Pulmonary artery endothelial cell (primary cell): ENCODE results near the gene CNTNAP2. TPM values are rescaled to one million over a fixed set of nuclear protein-coding genes. Genes with fewer than 3 reads are reported as not detected.

ENCODE experiments used
- DNase-seq: peaks from one replicate; pipeline ENCODE4 v3.0.0-alpha.2; 2011; ENCODE audit warnings: low read depth, low spot score
- total RNA-seq: library from RNA; depleted of rRNA; stranded (reverse); fragments of >200 nt; gene quantifications from 2 replicates; pipeline ENCODE4 v1.2.3, GENCODE V29; 2014

Gene CNTNAP2
- total RNA-seq, 1 donor from 2014 or later = not detected

- DNase-seq = no peak
These were observed 544.8 kb downstream of the CNTNAP2 start for GRCh38 chr7:146661435-146661834.

GRCh38 chr7:146661929-146662328 is 545.3 kb downstream of the CNTNAP2 start:
- no peak for DNase-seq

- DNase-seq = no peak
These were observed 548.4 kb downstream of the CNTNAP2 start for GRCh38 chr7:146665023-146665422.

DNA sequence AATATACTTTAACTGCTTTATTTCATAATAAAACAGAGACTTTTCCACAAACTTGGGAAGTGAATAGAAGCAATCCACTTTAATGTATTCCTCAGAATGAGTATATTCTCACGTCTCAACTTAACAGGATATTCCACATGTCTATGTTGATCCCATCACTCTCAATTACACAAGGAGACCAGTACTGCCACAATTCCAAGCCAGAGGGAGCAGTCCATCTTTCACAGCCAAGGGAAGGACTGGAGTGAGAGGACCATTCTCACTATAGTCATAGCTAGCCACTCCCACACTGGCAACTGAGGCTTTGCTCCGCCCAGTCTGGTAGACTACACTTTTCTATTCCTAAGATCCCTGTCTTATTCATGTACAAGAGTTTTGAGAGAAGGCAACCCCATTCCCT is 553.9 kb downstream of the CNTNAP2 start:
- DNase-seq = no peak

DNA sequence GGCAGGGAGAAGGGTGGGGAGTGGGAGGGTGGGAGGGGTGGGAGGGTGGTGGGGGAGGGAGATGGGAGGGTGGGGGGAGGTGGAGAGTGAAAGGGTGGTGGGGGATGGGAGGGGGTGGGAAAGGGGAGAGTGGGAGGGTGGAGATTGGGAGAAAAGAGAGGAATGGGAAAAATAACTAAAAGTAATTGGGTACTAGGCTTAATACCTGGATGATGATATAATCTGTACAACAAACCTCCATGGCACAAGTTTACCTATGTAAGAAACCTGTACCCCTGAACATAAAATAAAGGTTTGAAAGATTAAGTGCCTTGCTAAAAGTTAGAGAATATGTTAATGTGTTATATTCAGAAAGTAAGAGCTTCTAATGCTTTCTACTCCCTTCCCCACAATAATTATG is 564.9 kb downstream of the CNTNAP2 start:
- no peak for DNase-seq

GRCh38 chr7:146683439-146683838 is 566.8 kb downstream of the CNTNAP2 start:
- no peak for DNase-seq

DNA sequence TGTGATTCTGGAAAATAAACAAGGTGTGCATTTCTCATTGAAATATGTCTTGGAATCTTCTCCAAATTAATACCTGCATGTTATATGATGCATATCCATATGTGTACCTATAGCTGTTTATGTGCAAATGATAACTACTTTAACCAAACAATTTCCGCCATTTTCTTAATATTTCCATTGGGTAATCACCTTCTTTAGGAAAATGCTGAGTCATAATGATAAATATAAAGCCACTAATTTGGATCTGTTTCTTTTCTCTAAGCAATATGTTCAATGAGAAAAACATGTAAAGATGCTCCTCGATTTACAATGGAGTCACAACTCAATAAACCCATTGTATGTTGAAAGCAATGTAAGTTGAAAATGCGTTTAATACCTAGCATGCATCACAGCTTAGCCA is 574.4 kb downstream of the CNTNAP2 start:
- no peak for DNase-seq

DNA sequence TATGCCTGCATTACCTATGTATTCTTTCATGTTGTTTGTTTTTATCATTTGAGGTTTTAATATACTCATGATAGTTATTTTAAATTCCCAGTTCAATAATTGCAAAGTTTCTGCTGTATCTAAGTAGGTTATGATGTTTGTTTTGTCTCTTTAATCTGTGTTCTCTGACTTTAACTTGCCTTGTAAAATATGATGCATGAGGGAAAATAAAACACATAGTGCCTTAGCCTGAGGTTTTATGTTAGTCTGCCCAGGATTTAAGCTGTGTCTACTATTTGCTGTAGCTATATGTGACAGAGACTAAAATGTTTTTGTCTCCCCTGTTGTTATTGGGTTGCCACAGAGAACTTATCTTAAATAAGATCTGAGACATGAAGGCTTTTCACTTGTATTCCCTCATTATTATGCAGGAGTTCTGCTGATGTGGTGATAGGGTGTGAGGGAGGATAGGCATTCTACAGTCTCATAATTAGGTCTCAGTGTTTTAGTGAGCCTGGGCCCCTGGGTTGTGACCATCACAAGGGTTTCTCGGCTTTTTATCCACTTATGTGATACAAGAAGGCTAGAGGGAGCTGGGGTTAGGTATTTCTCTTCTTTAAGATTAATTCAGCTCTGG is 582.5 kb downstream of the CNTNAP2 start:
- no peak for DNase-seq

- no peak for DNase-seq
These were observed 583.5 kb downstream of the CNTNAP2 start for GRCh38 chr7:146700015-146700560.

GRCh38 chr7:146701166-146701565 is 584.6 kb downstream of the CNTNAP2 start:
- no peak for DNase-seq

DNA sequence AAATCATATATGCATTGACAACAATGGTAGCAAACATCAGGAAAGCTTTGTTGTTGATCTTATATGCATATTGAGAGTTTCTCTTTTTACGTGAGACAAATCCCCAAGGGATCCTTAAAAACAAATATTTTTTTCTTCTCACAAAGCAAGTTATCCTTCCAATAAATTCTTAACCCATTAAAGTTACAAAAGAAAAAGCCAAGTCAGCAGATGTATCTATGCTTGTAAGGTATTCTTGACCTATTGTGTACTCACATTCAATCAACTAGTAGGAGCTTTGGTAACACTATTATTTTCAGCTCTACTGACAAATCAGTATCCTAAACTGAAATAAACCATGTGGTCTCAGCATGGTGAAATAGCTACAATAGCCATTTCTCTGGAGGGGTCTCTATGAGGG is 586.3 kb downstream of the CNTNAP2 start:
- DNase-seq = no peak

GRCh38 chr7:146709451-146710027 is 592.9 kb downstream of the CNTNAP2 start:
- DNase-seq = no peak

- DNase-seq = no peak
These were observed 596.6 kb downstream of the CNTNAP2 start for GRCh38 chr7:146713205-146713604.

- no peak for DNase-seq
These were observed 597.3 kb downstream of the CNTNAP2 start for GRCh38 chr7:146713934-146714333.

DNA sequence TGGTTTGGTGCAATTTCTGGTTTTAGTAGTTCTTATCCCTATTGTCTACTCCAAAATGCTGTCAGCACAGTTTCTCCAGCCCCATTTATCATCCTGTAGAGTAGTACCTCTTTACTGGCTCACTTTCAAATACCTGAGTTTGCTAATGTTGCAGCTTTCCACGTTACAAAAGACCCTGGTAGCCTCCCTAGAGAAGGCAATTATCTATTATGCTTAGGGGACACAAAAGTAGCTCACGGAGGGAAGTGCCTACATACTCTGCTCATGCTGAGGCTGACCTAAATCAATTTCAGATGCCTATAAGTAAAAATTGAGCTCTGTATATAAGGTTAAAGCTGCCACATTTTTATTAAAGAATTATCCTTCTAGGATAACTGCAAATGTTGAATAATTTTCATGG is 603.6 kb downstream of the CNTNAP2 start:
- no peak for DNase-seq

DNA sequence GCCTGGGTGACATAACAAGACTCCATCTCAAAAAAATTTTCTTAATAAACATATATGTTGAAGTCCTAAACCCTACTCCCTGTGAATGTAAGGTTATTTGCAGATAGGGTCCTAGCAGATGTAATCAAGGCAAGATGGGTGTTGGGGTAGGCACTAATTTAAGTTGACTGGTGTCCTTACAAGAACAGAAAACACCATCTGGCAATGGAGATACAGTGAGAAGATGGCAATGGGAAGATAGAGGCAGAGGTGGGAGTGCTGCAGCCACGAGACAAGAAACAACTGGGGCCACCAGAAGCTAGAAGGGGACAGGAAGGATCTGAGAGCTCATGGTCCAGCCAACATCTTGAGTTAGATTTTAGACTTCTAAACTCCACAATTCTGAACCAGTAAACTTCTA is 606.4 kb downstream of the CNTNAP2 start:
- DNase-seq = no peak

DNA sequence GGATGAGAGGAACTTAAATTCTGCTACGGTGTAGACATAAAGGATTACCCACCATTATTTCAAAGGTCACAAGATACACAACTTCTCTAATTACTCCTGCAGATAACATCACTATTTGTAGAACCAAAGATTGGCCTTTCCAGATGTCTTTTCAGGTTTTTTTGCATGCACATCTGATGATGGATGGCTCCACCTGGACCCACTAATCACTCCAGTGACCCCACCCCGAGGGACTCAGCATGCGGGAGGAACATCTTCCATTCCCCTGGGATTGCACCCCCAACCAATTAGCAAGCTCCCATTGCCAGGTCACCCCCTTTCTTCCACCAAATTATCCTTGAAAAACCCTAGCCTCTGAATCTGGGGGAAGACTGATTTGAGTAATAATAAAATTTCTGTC is 608.9 kb downstream of the CNTNAP2 start:
- DNase-seq = no peak

DNA sequence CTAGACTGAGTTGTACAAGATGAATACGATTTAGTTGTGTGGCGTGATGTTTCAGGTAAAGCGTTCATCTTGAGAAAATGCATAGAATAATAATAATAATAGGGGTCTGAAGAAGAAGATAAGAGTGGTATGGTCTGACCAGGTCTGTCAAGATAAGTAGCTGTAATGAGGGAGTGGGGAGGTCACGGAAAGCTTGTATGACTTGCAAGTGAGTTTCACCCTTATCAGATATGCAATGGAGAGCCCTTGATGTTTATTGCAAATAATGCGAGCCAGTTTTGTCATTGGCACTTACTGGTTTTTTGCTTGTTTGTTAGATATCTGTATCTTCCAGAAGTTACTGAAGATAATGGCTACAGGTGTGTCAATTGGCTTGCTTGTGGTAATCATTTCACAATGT is 611.5 kb downstream of the CNTNAP2 start:
- DNase-seq = no peak

DNA sequence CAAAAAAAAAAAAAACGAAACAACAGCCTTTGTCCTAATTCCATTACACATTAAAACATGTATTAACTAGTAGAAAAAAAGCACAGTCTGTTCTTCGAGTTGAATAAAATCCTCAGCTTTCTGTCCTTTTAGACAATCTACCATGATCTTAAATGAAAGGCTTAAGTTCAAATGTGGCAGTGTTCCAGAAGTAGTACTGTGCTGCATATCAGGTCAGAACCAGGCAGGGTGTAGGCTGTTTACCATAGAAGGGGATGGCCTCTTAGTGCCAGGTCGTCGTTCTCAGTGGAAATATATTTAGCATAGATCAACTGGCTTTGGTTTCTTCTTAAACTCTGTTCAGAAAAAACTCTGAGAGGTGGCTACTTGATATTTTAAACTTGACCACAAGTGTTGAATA is 612.0 kb downstream of the CNTNAP2 start:
- no peak for DNase-seq

DNA sequence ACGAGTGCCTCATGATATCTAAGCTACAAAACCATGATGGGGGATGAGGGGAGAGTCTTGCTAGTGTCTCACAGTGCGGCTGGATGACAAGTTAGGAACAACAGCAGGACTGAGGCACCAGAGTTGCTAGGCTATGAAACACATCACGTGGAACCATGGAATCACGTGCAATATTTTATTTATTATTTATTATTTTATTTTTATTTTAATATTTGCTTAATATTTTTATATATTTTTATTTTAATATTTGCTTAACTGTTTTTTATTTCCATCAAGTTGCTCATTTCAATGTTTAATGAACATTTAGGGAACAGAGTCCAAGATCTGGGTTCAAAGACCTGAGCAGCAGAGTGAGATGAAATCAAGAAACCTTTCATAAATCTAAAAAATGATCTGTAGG is 614.6 kb downstream of the CNTNAP2 start:
- no peak for DNase-seq

- no peak for DNase-seq
These were observed 619.4 kb downstream of the CNTNAP2 start for GRCh38 chr7:146735992-146736391.

GRCh38 chr7:146736446-146737190 is 620.0 kb downstream of the CNTNAP2 start:
- no peak for DNase-seq

GRCh38 chr7:146740039-146740438 is 623.4 kb downstream of the CNTNAP2 start:
- no peak for DNase-seq
